OCI-LY3 (cell line): ENCODE results near the gene AKR1C8.

Experiments
- CTCF ChIP-seq: fragments of 200-600, 300-600 bp; sonication (generic); IDR thresholded peaks from 2 replicates; pipeline ENCODE4 v1.5.1; 2014; ENCODE audit warnings: antibody characterized with exemption, low read length, low read depth
- EZH2phosphoT487 ChIP-seq: fragments of 200-600 bp; shearing (Covaris generic); IDR thresholded peaks from 2 replicates; pipeline ENCODE4 v1.6.1; 2018; ENCODE audit warnings: antibody characterized with exemption, mixed run types, low read depth

- TF ChIP-seq CTCF (no peak), EZH2phosphoT487 (no peak)
These were observed at the start of gene AKR1C8 for GRCh38 chr10:5184987-5185775.
